ENCODE results near the gene HRH2.

Gene HRH2

GRCh38 chr5:175738126-175738525 lies 80.3 kb downstream of the HRH2 start:
- no peak for DNase-seq (ENCODE audit: insufficient read length, low spot score)

GRCh38 chr5:175738602-175739133 lies 80.8 kb downstream of the HRH2 start:
- no peak for FAIRE-seq
- no peak for DNase-seq (ENCODE audit: insufficient read length, low spot score)
- TF ChIP-seq POLR2AphosphoS5 (IDR thresholded peaks at IDR 0.05; ENCODE audit: low read depth, low read length) (no peak), TAF1 (IDR thresholded peaks at IDR 0.05; ENCODE audit: low read depth, low read length) (no peak), PAX5 (IDR thresholded peaks at IDR 0.05; ENCODE audit: insufficient read depth, low read length, severe bottlenecking) (no peak), SPI1 (IDR thresholded peaks at IDR 0.05; ENCODE audit: low read depth, low read length) (no peak), POU2F2 (IDR thresholded peaks at IDR 0.05; ENCODE audit: low read depth, low read length) (no peak)

More at GRCh38 chr5:175738126-175738525, 80.3 kb downstream of the HRH2 start:
- TF ChIP-seq TAF1 (IDR thresholded peaks at IDR 0.05; ENCODE audit: low read depth, low read length), result no peak
- no peak for TF ChIP-seq SPI1 (IDR thresholded peaks at IDR 0.05; ENCODE audit: low read depth, low read length)
- TF ChIP-seq POLR2A (IDR thresholded peaks at IDR 0.05; ENCODE audit: low read depth, low read length), result no peak
- no peak for TF ChIP-seq PAX5 (IDR thresholded peaks at IDR 0.05; ENCODE audit: insufficient read depth, low read length, severe bottlenecking)
- no peak for TF ChIP-seq POU2F2 (IDR thresholded peaks at IDR 0.05; ENCODE audit: low read depth, low read length)
- TF ChIP-seq POLR2AphosphoS5 (IDR thresholded peaks at IDR 0.05; ENCODE audit: low read depth, low read length), result no peak
- FAIRE-seq, result no peak

- DNase-seq (ENCODE audit: insufficient read length, low spot score) (no peak), FAIRE-seq (no peak)
- TF ChIP-seq SPI1 (IDR thresholded peaks at IDR 0.05; ENCODE audit: low read depth, low read length) (no peak), PAX5 (IDR thresholded peaks at IDR 0.05; ENCODE audit: insufficient read depth, low read length, severe bottlenecking) (no peak), POLR2AphosphoS5 (IDR thresholded peaks at IDR 0.05; ENCODE audit: low read depth, low read length) (no peak), POU2F2 (IDR thresholded peaks at IDR 0.05; ENCODE audit: low read depth, low read length) (no peak), POLR2A (IDR thresholded peaks at IDR 0.05; ENCODE audit: low read depth, low read length) (no peak)
Measured at GRCh38 chr5:175740014-175740413, 82.1 kb downstream of the HRH2 start.

- TF ChIP-seq POU2F2 (IDR thresholded peaks at IDR 0.05; ENCODE audit: low read depth, low read length), result no peak
- TF ChIP-seq SPI1 (IDR thresholded peaks at IDR 0.05; ENCODE audit: low read depth, low read length), result no peak
- TF ChIP-seq POLR2AphosphoS5 (IDR thresholded peaks at IDR 0.05; ENCODE audit: low read depth, low read length), result no peak
- TF ChIP-seq TAF1 (IDR thresholded peaks at IDR 0.05; ENCODE audit: low read depth, low read length), result no peak
- no peak for TF ChIP-seq PAX5 (IDR thresholded peaks at IDR 0.05; ENCODE audit: insufficient read depth, low read length, severe bottlenecking)
- no peak for TF ChIP-seq POLR2A (IDR thresholded peaks at IDR 0.05; ENCODE audit: low read depth, low read length)
- FAIRE-seq, result no peak
- DNase-seq (ENCODE audit: insufficient read length, low spot score), result no peak
Measured at GRCh38 chr5:175741556-175741955, 83.7 kb downstream of the HRH2 start.

GRCh38 chr5:175742290-175742994 lies 84.6 kb downstream of the HRH2 start:
- DNase-seq (ENCODE audit: insufficient read length, low spot score) (no peak), FAIRE-seq (no peak)
- TF ChIP-seq POLR2AphosphoS5 (IDR thresholded peaks at IDR 0.05; ENCODE audit: low read depth, low read length) (no peak), SPI1 (IDR thresholded peaks at IDR 0.05; ENCODE audit: low read depth, low read length) (no peak), TAF1 (IDR thresholded peaks at IDR 0.05; ENCODE audit: low read depth, low read length) (no peak)

- TF ChIP-seq PAX5 (IDR thresholded peaks at IDR 0.05; ENCODE audit: insufficient read depth, low read length, severe bottlenecking) (no peak), POLR2AphosphoS5 (IDR thresholded peaks at IDR 0.05; ENCODE audit: low read depth, low read length) (no peak), SPI1 (IDR thresholded peaks at IDR 0.05; ENCODE audit: low read depth, low read length) (no peak), TAF1 (IDR thresholded peaks at IDR 0.05; ENCODE audit: low read depth, low read length) (no peak), POU2F2 (IDR thresholded peaks at IDR 0.05; ENCODE audit: low read depth, low read length) (no peak), POLR2A (IDR thresholded peaks at IDR 0.05; ENCODE audit: low read depth, low read length) (no peak)
- DNase-seq (ENCODE audit: insufficient read length, low spot score) (no peak), FAIRE-seq (no peak)
Measured at GRCh38 chr5:175743676-175744210, 85.9 kb downstream of the HRH2 start.

- FAIRE-seq, result no peak
Measured at GRCh38 chr5:175745210-175745609, 87.3 kb downstream of the HRH2 start.

GRCh38 chr5:175746851-175747250 lies 89.0 kb downstream of the HRH2 start:
- no peak for DNase-seq (ENCODE audit: insufficient read length, low spot score)
- FAIRE-seq, result no peak
- TF ChIP-seq TAF1 (IDR thresholded peaks at IDR 0.05; ENCODE audit: low read depth, low read length) (no peak), POU2F2 (IDR thresholded peaks at IDR 0.05; ENCODE audit: low read depth, low read length) (no peak), POLR2A (IDR thresholded peaks at IDR 0.05; ENCODE audit: low read depth, low read length) (no peak), POLR2AphosphoS5 (IDR thresholded peaks at IDR 0.05; ENCODE audit: low read depth, low read length) (no peak), SPI1 (IDR thresholded peaks at IDR 0.05; ENCODE audit: low read depth, low read length) (no peak), PAX5 (IDR thresholded peaks at IDR 0.05; ENCODE audit: insufficient read depth, low read length, severe bottlenecking) (no peak)

More at GRCh38 chr5:175745210-175745609, 87.3 kb downstream of the HRH2 start:
- TF ChIP-seq PAX5 (IDR thresholded peaks at IDR 0.05; ENCODE audit: insufficient read depth, low read length, severe bottlenecking) (no peak), POU2F2 (IDR thresholded peaks at IDR 0.05; ENCODE audit: low read depth, low read length) (no peak)
- no peak for DNase-seq (ENCODE audit: insufficient read length, low spot score)

GRCh38 chr5:175747539-175748060 lies 89.7 kb downstream of the HRH2 start:
- no peak for DNase-seq (ENCODE audit: insufficient read length, low spot score)
- no peak for FAIRE-seq
- TF ChIP-seq PAX5 (IDR thresholded peaks at IDR 0.05; ENCODE audit: insufficient read depth, low read length, severe bottlenecking) (no peak), TAF1 (IDR thresholded peaks at IDR 0.05; ENCODE audit: low read depth, low read length) (no peak), POU2F2 (IDR thresholded peaks at IDR 0.05; ENCODE audit: low read depth, low read length) (no peak), POLR2A (IDR thresholded peaks at IDR 0.05; ENCODE audit: low read depth, low read length) (no peak), POLR2AphosphoS5 (IDR thresholded peaks at IDR 0.05; ENCODE audit: low read depth, low read length) (no peak), SPI1 (IDR thresholded peaks at IDR 0.05; ENCODE audit: low read depth, low read length) (no peak)
